HCT116 (cell line): Measurements from ENCODE around the gene GNG7. TPM values are rescaled to one million over a fixed set of nuclear protein-coding genes. Genes with fewer than 3 reads are reported as not detected.

Experiments
- ATAC-seq: fragments of 200-7000 bp; cut with Tn5 transposase; 2 replicates; pipeline ENCODE4 v1.9.1; 2020; ENCODE audit warnings: mild to moderate bottlenecking, moderate library complexity
- BruUV-seq: library from RNA; stranded (reverse); fragments of 400-500 nt; replicated peaks from 2 replicates; lab custom pipeline; 2021; lab: Mats Ljungman, UMichigan
- CTCF ChIA-PET: fragments of 300-600 bp; sonication (Branson Sonifier 250); formaldehyde crosslinking; loops from one replicate; lab custom pipeline; 2021; ENCODE audit warnings: antibody characterized with exemption; lab: Charles Lee
- POLR2A ChIA-PET: fragments of 300-600, 350-600 bp; sonication (Branson Sonifier 250); formaldehyde crosslinking; loops from one replicate; lab custom pipeline; 2021; ENCODE audit warnings: antibody characterized with exemption; lab: Charles Lee
- RAD21 ChIA-PET, 2 experiments: fragments of 300-600 bp; sonication (Branson Sonifier 250); formaldehyde crosslinking; loops; one replicate each; lab custom pipeline; 2023; ENCODE audit warnings: low total read pairs in 2 of 2; ENCODE audit not compliant: uncharacterized antibody in 2 of 2, unreplicated experiment in 2 of 2, low non-redundant PET in 1 of 2; lab: Charles Lee
- DNase-seq: peaks from one replicate; pipeline ENCODE4 v3.0.0-alpha.2; 2010; ENCODE audit warnings: low read depth, low spot score
- H2AFZ ChIP-seq: fragments of 200-600 bp; shearing (Covaris generic), sonication (generic); 2 replicates; pipeline ENCODE4 v1.6.1; 2017; ENCODE audit warnings: low read depth, mixed run types, mixed read lengths, antibody characterized with exemption, low read length; ENCODE audit not compliant: poor library complexity, severe bottlenecking
- H3K27ac ChIP-seq: 2 replicates; pipeline ENCODE4 v1.5.1; 2012; ENCODE audit warnings: low read depth, low read length
- H3K27me3 ChIP-seq: fragments of 200-600 bp; sonication (generic); 2 replicates; pipeline ENCODE4 v1.6.1; 2016; ENCODE audit warnings: mixed run types, low read length, mixed read lengths; ENCODE audit not compliant: insufficient read depth
- H3K36me3 ChIP-seq, 2 experiments: fragments of 200-500 bp in 1 of 2; fragments of 200-600 bp in 1 of 2; sonication (Bioruptor generic) in 1 of 2; sonication (generic) in 1 of 2; 2 replicates each; pipeline versions ENCODE4 v1.5.1 to v1.6.1; 2014 to 2016; ENCODE audit warnings: low read length in 2 of 2, inconsistent platforms in 1 of 2, mixed read lengths in 1 of 2, mixed run types in 1 of 2; ENCODE audit not compliant: insufficient read depth in 2 of 2, control insufficient read depth in 1 of 2
- H3K4me1 ChIP-seq, 2 experiments: fragments of 200-600 bp in 1 of 2; sonication (generic) in 1 of 2; 2 replicates each; pipeline versions ENCODE4 v1.5.1 to v1.6.1; 2012 to 2017; ENCODE audit warnings: low read length in 2 of 2, inconsistent platforms in 1 of 2, mild to moderate bottlenecking in 1 of 2, mixed read lengths in 1 of 2, mixed run types in 1 of 2, moderate library complexity in 1 of 2; ENCODE audit not compliant: insufficient read depth in 2 of 2, control insufficient read depth in 1 of 2
- H3K4me2 ChIP-seq: fragments of 200-600 bp; sonication (generic); 2 replicates; pipeline ENCODE4 v1.6.1; 2017; ENCODE audit warnings: mixed run types, low read length, mixed read lengths
- H3K4me3 ChIP-seq, 2 experiments: fragments of 200-600 bp in 1 of 2; sonication (generic) in 1 of 2; replicated peaks in 1 of 2; 2 replicates each; pipeline ENCODE4 v1.5.1; 2011 to 2016; ENCODE audit warnings: low read length in 2 of 2, control low read depth in 1 of 2, low read depth in 1 of 2, mild to moderate bottlenecking in 1 of 2, mixed read lengths in 1 of 2, mixed run types in 1 of 2
- H3K79me2 ChIP-seq: fragments of 200-600 bp; sonication (generic); 2 replicates; pipeline ENCODE4 v1.6.1; 2017; ENCODE audit warnings: mild to moderate bottlenecking, mixed run types, low read length, moderate library complexity, mixed read lengths; ENCODE audit not compliant: insufficient read depth
- H3K9ac ChIP-seq: fragments of 200-600 bp; sonication (generic); 2 replicates; pipeline ENCODE4 v1.6.1; 2016; ENCODE audit warnings: low read length, mixed read lengths
- H3K9me2 ChIP-seq: fragments of 200-600 bp; sonication (generic), shearing (Covaris generic); 2 replicates; pipeline ENCODE4 v1.6.1; 2017; ENCODE audit warnings: mixed run types, mild to moderate bottlenecking, moderate library complexity; ENCODE audit not compliant: insufficient read depth
- H3K9me3 ChIP-seq, 2 experiments: fragments of 200-500 bp in 1 of 2; fragments of 200-600 bp in 1 of 2; sonication (Bioruptor generic) in 1 of 2; sonication (generic) in 1 of 2; 2 replicates each; pipeline ENCODE4 v1.6.1; 2014 to 2017; ENCODE audit warnings: low read length in 2 of 2, mixed read lengths in 2 of 2, inconsistent platforms in 1 of 2, low read depth in 1 of 2, mild to moderate bottlenecking in 1 of 2, mixed run types in 1 of 2, moderate library complexity in 1 of 2; ENCODE audit not compliant: control insufficient read depth in 1 of 2, insufficient read depth in 1 of 2
- H4K20me1 ChIP-seq: fragments of 200-600 bp; sonication (generic), shearing (Covaris generic); 2 replicates; pipeline ENCODE4 v1.6.1; 2017; ENCODE audit warnings: mixed run types, mild to moderate bottlenecking, moderate library complexity; ENCODE audit not compliant: insufficient read depth
- CBX3 ChIP-seq: IDR thresholded peaks from 2 replicates; pipeline ENCODE4 v1.6.1; 2012; ENCODE audit warnings: low read depth
- EGR1 ChIP-seq: IDR thresholded peaks from 2 replicates; pipeline ENCODE4 v1.6.1; 2012; ENCODE audit warnings: low read depth
- EZH2 ChIP-seq: fragments of 200-600 bp; sonication (generic); IDR thresholded peaks from 2 replicates; pipeline ENCODE4 v1.6.1; 2017; ENCODE audit warnings: antibody characterized with exemption, mixed run types
- FOSL1 ChIP-seq: IDR thresholded peaks from 2 replicates; pipeline ENCODE4 v1.6.1; 2012; ENCODE audit warnings: low read depth
- JUND ChIP-seq: IDR thresholded peaks from 2 replicates; pipeline ENCODE4 v1.6.1; 2012
- MAX ChIP-seq: IDR thresholded peaks from 2 replicates; pipeline ENCODE4 v1.6.1; 2012
- POLR2AphosphoS5 ChIP-seq: IDR thresholded peaks from 2 replicates; pipeline ENCODE4 v1.6.1; 2011; ENCODE audit warnings: mild to moderate bottlenecking, low read depth, low read length, moderate library complexity
- RAD21 ChIP-seq: IDR thresholded peaks from 2 replicates; pipeline ENCODE4 v1.6.1; 2012; ENCODE audit warnings: low read depth, mild to moderate bottlenecking
- SIN3A ChIP-seq: IDR thresholded peaks from 2 replicates; pipeline ENCODE4 v1.6.1; 2012; ENCODE audit warnings: low read depth
- TCF7L2 ChIP-seq: IDR thresholded peaks from 2 replicates; pipeline ENCODE4 v1.7.0; 2011; ENCODE audit warnings: borderline replicate concordance, inconsistent platforms; ENCODE audit not compliant: insufficient read depth, insufficient read length; ENCODE audit errors: extremely low read depth
- YY1 ChIP-seq: IDR thresholded peaks from 2 replicates; pipeline ENCODE4 v1.6.1; 2011; ENCODE audit warnings: low read length, low read depth, moderate library complexity, mild to moderate bottlenecking; ENCODE audit not compliant: insufficient replicate concordance; ENCODE audit errors: extremely low read depth
- ZBTB33 ChIP-seq: IDR thresholded peaks from 2 replicates; pipeline ENCODE4 v1.6.1; 2011; ENCODE audit warnings: mild to moderate bottlenecking, low read length, moderate library complexity; ENCODE audit not compliant: insufficient replicate concordance; ENCODE audit errors: extremely low read depth
- ZFX ChIP-seq: fragments of 450-650 bp; IDR thresholded peaks from 2 replicates; pipeline ENCODE4 v1.6.1; 2017
- intact Hi-C: fragments of 100-400 bp; cut with micrococcal nuclease; formaldehyde crosslinking; loops from 2 replicates; pipeline ENCODE4 v1.10.0; 2022
- total RNA-seq: library from RNA; stranded (reverse); gene quantifications from one replicate; pipeline ENCODE4 v1.2.1, GENCODE V29; 2021; ENCODE audit not compliant: unreplicated experiment

The GNG7 gene
- total RNA-seq, 1 experiment from 2014 or later, result 11.3 TPM

GRCh38 chr19:2555422-2556220 is 146.9 kb downstream of the GNG7 start:
- Histone ChIP-seq H3K9me3 (no peaks in the 10 kb centered on the region), H3K27ac (peak overlapping the region; percentile 44; the same call in 1 of the 2 replicates), H3K36me3 (no peaks in the 10 kb centered on the region), H3K79me2 (no peaks in the 10 kb centered on the region), H4K20me1 (no peaks in the 10 kb centered on the region), H3K27me3 (no peaks in the 10 kb centered on the region), H3K4me1 (peaks cover 28 to 33% of the 10 kb centered on the region in 2 experiments), H3K4me2 (peak overlapping the region; percentile 47), H3K4me3 (no peak overlapping the region), H3K9ac (0 out of 2 replicates have a peak overlapping the region, but pooled peaks have one; percentile 8), H2AFZ (no peak overlapping the region), H3K9me2 (no peaks in the 10 kb centered on the region)
- ChIA-PET RAD21 (no interaction called here), POLR2A (interaction anchor here (1.2 kb wide), 1 partner anchor 80 kb away, joined by 5 read pairs; the partner anchor contains the start of gene GADD45B), CTCF (no interaction called here)
- no peak for TF ChIP-seq EGR1
- no peak for TF ChIP-seq JUND
- TF ChIP-seq ZFX, result no peak
- TF ChIP-seq MAX, result no peak
- TF ChIP-seq CBX3, result no peak
- no peak for TF ChIP-seq SIN3A
- TF ChIP-seq EZH2, result no peak
- TF ChIP-seq YY1, result no peak
- no peak for TF ChIP-seq TCF7L2
- TF ChIP-seq POLR2AphosphoS5, result no peak
- no peak for TF ChIP-seq FOSL1
- no peak for TF ChIP-seq RAD21
- TF ChIP-seq ZBTB33, result no peak
- no TSS peak for BruUV-seq
- no peak for DNase-seq
- 0 out of 2 replicates have a peak, but pooled peaks have one; percentile 7 for ATAC-seq
- intact Hi-C loops, result no loop called here
